Measurements from ENCODE around the gene LEMD3.
A peak's percentile ranks its signal among the peaks of the same experiment; 100 is the strongest.

The LEMD3 gene

GRCh38 chr12:65208964-65209654, 39.7 kb downstream of the LEMD3 start:
- DNase-seq (ENCODE audit: low read depth) = no peak

GRCh38 chr12:65209655-65210043, 40.3 kb downstream of the LEMD3 start:
- no peak for DNase-seq (ENCODE audit: low read depth)

GRCh38 chr12:65217086-65217485, 47.7 kb downstream of the LEMD3 start:
- DNase-seq (ENCODE audit: low read depth) = no peak

GRCh38 chr12:65220761-65221160, 51.4 kb downstream of the LEMD3 start:
- no peak for DNase-seq (ENCODE audit: low read depth)

- DNase-seq (ENCODE audit: low read depth) = peak; percentile 18
Measured at GRCh38 chr12:65229441-65229840, 60.1 kb downstream of the LEMD3 start.

- peak; percentile 3 for DNase-seq (ENCODE audit: low read depth)
Measured at GRCh38 chr12:65232476-65233077, 63.2 kb downstream of the LEMD3 start.

- no peak for DNase-seq (ENCODE audit: low read depth)
Measured at GRCh38 chr12:65237153-65237552, 67.8 kb downstream of the LEMD3 start.

- no peak for DNase-seq (ENCODE audit: low read depth)
Measured at GRCh38 chr12:65238609-65239008, 69.2 kb downstream of the LEMD3 start.

- no peak for DNase-seq (ENCODE audit: low read depth)
Measured at GRCh38 chr12:65248656-65249633, 79.6 kb downstream of the LEMD3 start.

- no peak for DNase-seq (ENCODE audit: low read depth)
Measured at GRCh38 chr12:65252515-65252914, 83.1 kb downstream of the LEMD3 start.

GRCh38 chr12:65257986-65258385, 88.6 kb downstream of the LEMD3 start:
- no peak for DNase-seq (ENCODE audit: low read depth)

GRCh38 chr12:65259501-65259900, 90.1 kb downstream of the LEMD3 start:
- DNase-seq (ENCODE audit: low read depth) = no peak

GRCh38 chr12:65263777-65264176, 94.4 kb downstream of the LEMD3 start:
- DNase-seq (ENCODE audit: low read depth) = no peak

GRCh38 chr12:65266408-65266807, 97.0 kb downstream of the LEMD3 start:
- no peak for DNase-seq (ENCODE audit: low read depth)

GRCh38 chr12:65269603-65270002, 100.2 kb downstream of the LEMD3 start:
- DNase-seq (ENCODE audit: low read depth) = no peak

- no peak for DNase-seq (ENCODE audit: low read depth)
Measured at GRCh38 chr12:65274602-65275272, 105.4 kb downstream of the LEMD3 start.

GRCh38 chr12:65275627-65276026, 106.2 kb downstream of the LEMD3 start:
- no peak for DNase-seq (ENCODE audit: low read depth)

- DNase-seq (ENCODE audit: low read depth) = no peak
Measured at GRCh38 chr12:65276916-65277530, 107.6 kb downstream of the LEMD3 start.

GRCh38 chr12:65277994-65278575, 108.7 kb downstream of the LEMD3 start:
- DNase-seq (ENCODE audit: low read depth) = no peak

- peak; percentile 56 for DNase-seq (ENCODE audit: low read depth)
Measured at GRCh38 chr12:65278576-65279368, 109.4 kb downstream of the LEMD3 start, which contains the start of gene MSRB3. Gene MSRB3 (plus strand): TSS chr12:65278683. CDS start chr12:65308580, 29,897 bp downstream.
